HepG2 (cell line): ENCODE measurements around the gene ATXN2. TPM values are rescaled to one million over a fixed set of nuclear protein-coding genes. Genes with fewer than 3 reads are reported as not detected.

Source experiments
- AGO2 ChIP-seq: fragments of 200-400 bp; formaldehyde crosslinking; optimal IDR thresholded peaks from 2 replicates; pipeline ENCODE3; 2017; ENCODE audit warnings: mild to moderate bottlenecking, low read depth, low read length, moderate library complexity
- ATF7-NPFF ChIP-seq: sonication (generic); formaldehyde crosslinking; IDR thresholded peaks from 2 replicates; pipeline ENCODE4 v1.8.1; 2023; ENCODE audit warnings: mild to moderate bottlenecking, low read depth, missing genetic modification reagents, moderate library complexity
- CCAR2 ChIP-seq: fragments of 200-400 bp; formaldehyde crosslinking; optimal IDR thresholded peaks from 2 replicates; pipeline ENCODE3; 2018; ENCODE audit warnings: low read depth, mild to moderate bottlenecking, low read length, moderate library complexity
- FOXP1 ChIP-seq, 2 experiments: fragments of 450-650 bp in 1 of 2; IDR thresholded peaks; 2 replicates each; pipeline ENCODE4 v1.6.1; 2017 to 2018; ENCODE audit warnings: antibody characterized with exemption in 1 of 2
- HNF4G ChIP-seq, 2 experiments: sonication (generic) in 1 of 2; formaldehyde crosslinking in 1 of 2; IDR thresholded peaks; 2 replicates each; pipeline versions ENCODE4 v1.4.0 to v1.6.1; 2011 to 2020; ENCODE audit warnings: borderline replicate concordance in 2 of 2, low read depth in 2 of 2, mild to moderate bottlenecking in 2 of 2, low read length in 1 of 2, missing genetic modification reagents in 1 of 2, moderate library complexity in 1 of 2
- PCBP1 ChIP-seq: fragments of 200-400 bp; formaldehyde crosslinking; IDR thresholded peaks from 2 replicates; pipeline ENCODE4 v1.6.1; 2017; ENCODE audit warnings: mild to moderate bottlenecking, low read depth, low read length, borderline replicate concordance
- PITX1 ChIP-seq: sonication (generic); formaldehyde crosslinking; IDR thresholded peaks from 2 replicates; pipeline ENCODE4 v1.5.1; 2020; ENCODE audit warnings: mild to moderate bottlenecking, missing genetic modification reagents
- SAP130 ChIP-seq: IDR thresholded peaks from 2 replicates; pipeline ENCODE4 v1.6.1; 2016; ENCODE audit warnings: low read depth
- ZBTB1 ChIP-seq: sonication (generic); formaldehyde crosslinking; IDR thresholded peaks from 2 replicates; pipeline ENCODE4 v1.4.0; 2020; ENCODE audit warnings: missing genetic modification reagents, borderline replicate concordance
- ZFAT ChIP-seq: sonication (generic); formaldehyde crosslinking; conservative IDR thresholded peaks from 2 replicates; pipeline ENCODE4 v1.8.1; 2023; ENCODE audit warnings: missing genetic modification reagents, inconsistent platforms
- ZNF20 ChIP-seq: sonication (generic); formaldehyde crosslinking; IDR thresholded peaks from 2 replicates; pipeline ENCODE4 v1.4.0; 2020; ENCODE audit warnings: mild to moderate bottlenecking, moderate library complexity, missing genetic modification reagents
- ZNF234 ChIP-seq: sonication (generic); formaldehyde crosslinking; conservative IDR thresholded peaks from 2 replicates; pipeline ENCODE4 v1.5.1; 2020; ENCODE audit warnings: mild to moderate bottlenecking, missing genetic modification reagents
- ZNF547 ChIP-seq: sonication (generic); formaldehyde crosslinking; IDR thresholded peaks from 2 replicates; pipeline ENCODE4 v1.5.1; 2020; ENCODE audit warnings: mild to moderate bottlenecking, missing genetic modification reagents
- ZNF562 ChIP-seq: sonication (generic); formaldehyde crosslinking; IDR thresholded peaks from 2 replicates; pipeline ENCODE4 v1.8.0; 2022; ENCODE audit warnings: missing genetic modification reagents, borderline replicate concordance
- ZNF737 ChIP-seq: sonication (generic); formaldehyde crosslinking; IDR thresholded peaks from 2 replicates; pipeline ENCODE4 v1.5.0; 2020; ENCODE audit warnings: missing genetic modification reagents, mild to moderate bottlenecking, borderline replicate concordance
- polyA plus RNA-seq, 8 experiments: library from polyadenylated mRNA; depleted of rRNA in 3 of 8; stranded (reverse) in 7 of 8; unstranded in 1 of 8; fragments of >200 nt; fragmentation: Illumina TruSeq in 4 of 8; extraction: Trizol in 4 of 8; gene quantifications; 2 replicates each; pipeline versions ENCODE4 v1.2.1 to v1.2.3, GENCODE V29; 2011 to 2016; ENCODE audit warnings: low read depth in 4 of 8, missing spikeins in 1 of 8, mixed read lengths in 1 of 8; ENCODE audit not compliant: insufficient read depth in 1 of 8
- total RNA-seq, 5 experiments: library from RNA; depleted of rRNA; stranded (reverse); fragments of >200 nt; fragmentation: Illumina TruSeq; extraction: Trizol; gene quantifications; 2 replicates each; pipeline ENCODE4 v1.2.3, GENCODE V29; 2016; ENCODE audit warnings: low read depth in 1 of 5
- TF ChIP-seq, protein P1 (sequence below): sonication (generic); formaldehyde crosslinking; IDR thresholded peaks from 2 replicates; pipeline ENCODE4 v1.5.0; 2020; ENCODE audit warnings: missing genetic modification reagents
- TF ChIP-seq, protein P2 (sequence below): sonication (generic); formaldehyde crosslinking; IDR thresholded peaks from 2 replicates; pipeline ENCODE4 v1.4.0; 2020; ENCODE audit warnings: missing genetic modification reagents
- TF ChIP-seq, protein P3 (sequence below): sonication (generic); formaldehyde crosslinking; IDR thresholded peaks from 2 replicates; pipeline ENCODE4 v1.4.0; 2020; ENCODE audit warnings: mild to moderate bottlenecking, missing genetic modification reagents
- TF ChIP-seq, protein P4 (sequence below): sonication (generic); formaldehyde crosslinking; IDR thresholded peaks from 2 replicates; pipeline ENCODE4 v1.8.1; 2022; ENCODE audit warnings: low read depth, mild to moderate bottlenecking, missing genetic modification reagents

ATXN2 gene
- total and polyA plus RNA-seq, 2 of the 13 experiments (the other 11 are each of a cell fraction or from before 2014, with no cell fraction given) = 18.1 to 27.1 TPM

DNA sequence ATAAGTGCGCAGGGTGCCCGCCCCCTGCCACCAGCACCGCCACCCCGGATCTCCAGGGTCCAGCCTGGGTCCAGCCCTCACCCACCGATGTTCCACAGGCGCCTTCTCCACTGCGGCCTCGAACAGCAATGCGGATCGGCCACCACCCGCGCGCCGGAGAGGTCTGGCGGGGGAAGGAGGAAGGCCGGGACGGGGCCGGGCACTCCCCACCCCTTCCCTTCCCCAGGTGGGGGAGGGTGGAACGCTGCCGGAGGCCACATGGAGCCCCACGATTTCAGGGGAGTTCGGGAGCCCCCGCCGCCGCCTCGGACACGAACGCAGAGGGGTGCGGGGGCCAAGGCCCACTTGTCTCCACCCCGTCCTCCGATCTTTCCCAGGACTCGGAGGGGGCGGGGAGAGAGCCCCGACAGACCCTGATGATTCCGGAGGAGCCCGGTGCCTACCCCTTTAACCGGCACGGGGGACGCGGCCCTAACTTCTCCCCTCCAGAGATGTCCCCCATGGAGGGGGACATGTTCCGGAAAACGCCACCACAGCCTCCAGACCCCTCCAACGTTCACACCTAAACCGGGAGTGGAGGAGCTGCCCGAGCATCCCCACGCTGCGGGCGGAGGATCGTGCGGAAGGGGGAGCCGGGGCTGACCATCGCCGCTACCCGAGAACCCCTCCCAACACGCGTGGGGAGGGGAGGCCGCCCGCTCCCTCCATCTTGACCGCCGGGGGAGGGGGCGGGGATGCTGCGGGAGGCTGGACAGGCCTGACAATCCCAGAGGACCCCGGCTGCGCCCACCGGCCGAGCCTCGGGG lies 1.1 kb downstream of the ATXN2 start (continued):
- TF ChIP-seq AGO2 (peak; percentile 81), HNF4G (IDR thresholded peaks at IDR 0.05; ENCODE audit: borderline replicate concordance, low read depth, low read length) (no peak), HNF4G (CRISPR knock-in tag; IDR thresholded peaks at IDR 0.05; ENCODE audit: borderline replicate concordance, low read depth) (no peak), ATF7-NPFF (CRISPR knock-in tag) (0 out of 2 replicates have a peak, but pooled peaks have one; percentile 18), CCAR2 (no peak), ZFAT (CRISPR knock-in tag) (no peak), ZBTB1 (CRISPR knock-in tag) (no peak), PCBP1 (peak; percentile 73; the same call in 1 of the 2 replicates), FOXP1 (IDR thresholded peaks at IDR 0.05) (no peak), FOXP1 (CRISPR knock-in tag; IDR thresholded peaks at IDR 0.05) (no peak), ZNF234 (CRISPR knock-in tag) (no peak), PITX1 (CRISPR knock-in tag) (0 out of 2 replicates have a peak, but pooled peaks have one; percentile 26), ZNF562 (CRISPR knock-in tag) (no peak), ZNF737 (CRISPR knock-in tag) (no peak), ZNF20 (no peak), SAP130 (CRISPR knock-in tag) (peak; percentile 52), ZNF547 (CRISPR knock-in tag) (peak; percentile 56; the same call in 1 of the 2 replicates)
- TF ChIP-seq, protein P1, sequence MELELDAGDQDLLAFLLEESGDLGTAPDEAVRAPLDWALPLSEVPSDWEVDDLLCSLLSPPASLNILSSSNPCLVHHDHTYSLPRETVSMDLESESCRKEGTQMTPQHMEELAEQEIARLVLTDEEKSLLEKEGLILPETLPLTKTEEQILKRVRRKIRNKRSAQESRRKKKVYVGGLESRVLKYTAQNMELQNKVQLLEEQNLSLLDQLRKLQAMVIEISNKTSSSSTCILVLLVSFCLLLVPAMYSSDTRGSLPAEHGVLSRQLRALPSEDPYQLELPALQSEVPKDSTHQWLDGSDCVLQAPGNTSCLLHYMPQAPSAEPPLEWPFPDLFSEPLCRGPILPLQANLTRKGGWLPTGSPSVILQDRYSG (CRISPR knock-in tag) = no peak
- TF ChIP-seq, protein P2, sequence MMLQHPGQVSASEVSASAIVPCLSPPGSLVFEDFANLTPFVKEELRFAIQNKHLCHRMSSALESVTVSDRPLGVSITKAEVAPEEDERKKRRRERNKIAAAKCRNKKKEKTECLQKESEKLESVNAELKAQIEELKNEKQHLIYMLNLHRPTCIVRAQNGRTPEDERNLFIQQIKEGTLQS = no peak
- TF ChIP-seq, protein P3, sequence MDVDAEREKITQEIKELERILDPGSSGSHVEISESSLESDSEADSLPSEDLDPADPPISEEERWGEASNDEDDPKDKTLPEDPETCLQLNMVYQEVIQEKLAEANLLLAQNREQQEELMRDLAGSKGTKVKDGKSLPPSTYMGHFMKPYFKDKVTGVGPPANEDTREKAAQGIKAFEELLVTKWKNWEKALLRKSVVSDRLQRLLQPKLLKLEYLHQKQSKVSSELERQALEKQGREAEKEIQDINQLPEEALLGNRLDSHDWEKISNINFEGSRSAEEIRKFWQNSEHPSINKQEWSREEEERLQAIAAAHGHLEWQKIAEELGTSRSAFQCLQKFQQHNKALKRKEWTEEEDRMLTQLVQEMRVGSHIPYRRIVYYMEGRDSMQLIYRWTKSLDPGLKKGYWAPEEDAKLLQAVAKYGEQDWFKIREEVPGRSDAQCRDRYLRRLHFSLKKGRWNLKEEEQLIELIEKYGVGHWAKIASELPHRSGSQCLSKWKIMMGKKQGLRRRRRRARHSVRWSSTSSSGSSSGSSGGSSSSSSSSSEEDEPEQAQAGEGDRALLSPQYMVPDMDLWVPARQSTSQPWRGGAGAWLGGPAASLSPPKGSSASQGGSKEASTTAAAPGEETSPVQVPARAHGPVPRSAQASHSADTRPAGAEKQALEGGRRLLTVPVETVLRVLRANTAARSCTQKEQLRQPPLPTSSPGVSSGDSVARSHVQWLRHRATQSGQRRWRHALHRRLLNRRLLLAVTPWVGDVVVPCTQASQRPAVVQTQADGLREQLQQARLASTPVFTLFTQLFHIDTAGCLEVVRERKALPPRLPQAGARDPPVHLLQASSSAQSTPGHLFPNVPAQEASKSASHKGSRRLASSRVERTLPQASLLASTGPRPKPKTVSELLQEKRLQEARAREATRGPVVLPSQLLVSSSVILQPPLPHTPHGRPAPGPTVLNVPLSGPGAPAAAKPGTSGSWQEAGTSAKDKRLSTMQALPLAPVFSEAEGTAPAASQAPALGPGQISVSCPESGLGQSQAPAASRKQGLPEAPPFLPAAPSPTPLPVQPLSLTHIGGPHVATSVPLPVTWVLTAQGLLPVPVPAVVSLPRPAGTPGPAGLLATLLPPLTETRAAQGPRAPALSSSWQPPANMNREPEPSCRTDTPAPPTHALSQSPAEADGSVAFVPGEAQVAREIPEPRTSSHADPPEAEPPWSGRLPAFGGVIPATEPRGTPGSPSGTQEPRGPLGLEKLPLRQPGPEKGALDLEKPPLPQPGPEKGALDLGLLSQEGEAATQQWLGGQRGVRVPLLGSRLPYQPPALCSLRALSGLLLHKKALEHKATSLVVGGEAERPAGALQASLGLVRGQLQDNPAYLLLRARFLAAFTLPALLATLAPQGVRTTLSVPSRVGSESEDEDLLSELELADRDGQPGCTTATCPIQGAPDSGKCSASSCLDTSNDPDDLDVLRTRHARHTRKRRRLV (CRISPR knock-in tag) = 0 out of 2 replicates have a peak, but pooled peaks have one; percentile 35
- TF ChIP-seq, protein P4, sequence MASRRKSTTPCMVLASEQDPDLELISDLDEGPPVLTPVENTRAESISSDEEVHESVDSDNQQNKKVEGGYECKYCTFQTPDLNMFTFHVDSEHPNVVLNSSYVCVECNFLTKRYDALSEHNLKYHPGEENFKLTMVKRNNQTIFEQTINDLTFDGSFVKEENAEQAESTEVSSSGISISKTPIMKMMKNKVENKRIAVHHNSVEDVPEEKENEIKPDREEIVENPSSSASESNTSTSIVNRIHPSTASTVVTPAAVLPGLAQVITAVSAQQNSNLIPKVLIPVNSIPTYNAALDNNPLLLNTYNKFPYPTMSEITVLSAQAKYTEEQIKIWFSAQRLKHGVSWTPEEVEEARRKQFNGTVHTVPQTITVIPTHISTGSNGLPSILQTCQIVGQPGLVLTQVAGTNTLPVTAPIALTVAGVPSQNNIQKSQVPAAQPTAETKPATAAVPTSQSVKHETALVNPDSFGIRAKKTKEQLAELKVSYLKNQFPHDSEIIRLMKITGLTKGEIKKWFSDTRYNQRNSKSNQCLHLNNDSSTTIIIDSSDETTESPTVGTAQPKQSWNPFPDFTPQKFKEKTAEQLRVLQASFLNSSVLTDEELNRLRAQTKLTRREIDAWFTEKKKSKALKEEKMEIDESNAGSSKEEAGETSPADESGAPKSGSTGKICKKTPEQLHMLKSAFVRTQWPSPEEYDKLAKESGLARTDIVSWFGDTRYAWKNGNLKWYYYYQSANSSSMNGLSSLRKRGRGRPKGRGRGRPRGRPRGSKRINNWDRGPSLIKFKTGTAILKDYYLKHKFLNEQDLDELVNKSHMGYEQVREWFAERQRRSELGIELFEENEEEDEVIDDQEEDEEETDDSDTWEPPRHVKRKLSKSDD (CRISPR knock-in tag) = no peak
